ENCODE results near the gene EGLN3.

Gene EGLN3

GRCh38 chr14:33951183-33951840 lies 438 bp upstream of the EGLN3 start:
- no peak for ATAC-seq

GRCh38 chr14:33949411-33949893 lies 1.4 kb downstream of the EGLN3 start:
- ATAC-seq: no peak
- TF ChIP-seq ZNF8 (CRISPR knock-in tag; IDR thresholded peaks at IDR 0.05): no peak
- no peak for TF ChIP-seq TCF4 (CRISPR knock-in tag; IDR thresholded peaks at IDR 0.05; ENCODE audit: borderline replicate concordance)

More at GRCh38 chr14:33951183-33951840, 438 bp upstream of the EGLN3 start:
- no peak for TF ChIP-seq ZFP3 (CRISPR knock-in tag; IDR thresholded peaks at IDR 0.05)
- TF ChIP-seq ARNTL (CRISPR knock-in tag; IDR thresholded peaks at IDR 0.05; ENCODE audit: borderline replicate concordance, low read depth): no peak
- no peak for TF ChIP-seq BACH2 (CRISPR knock-in tag; IDR thresholded peaks at IDR 0.05; ENCODE audit: borderline replicate concordance)
- no peak for TF ChIP-seq ZFP30 (CRISPR knock-in tag; IDR thresholded peaks at IDR 0.05)
- no peak for TF ChIP-seq CSDC2 (CRISPR knock-in tag; IDR thresholded peaks at IDR 0.05)
- no peak for TF ChIP-seq RARB (CRISPR knock-in tag; IDR thresholded peaks at IDR 0.05)
- no peak for TF ChIP-seq ZC3H10 (CRISPR knock-in tag; IDR thresholded peaks at IDR 0.05)
- TF ChIP-seq SNAI2 (CRISPR knock-in tag; IDR thresholded peaks at IDR 0.05): no peak
- TF ChIP-seq GLIS3 (CRISPR knock-in tag; IDR thresholded peaks at IDR 0.05): no peak
- TF ChIP-seq ZNF8 (CRISPR knock-in tag; IDR thresholded peaks at IDR 0.05): no peak
- no peak for TF ChIP-seq CSRNP3 (CRISPR knock-in tag; IDR thresholded peaks at IDR 0.05)
- no peak for TF ChIP-seq ZNF565 (CRISPR knock-in tag; conservative IDR thresholded peaks at IDR 0.05; ENCODE audit: low read depth)
- TF ChIP-seq TSHZ2 (CRISPR knock-in tag; IDR thresholded peaks at IDR 0.05): no peak
- TF ChIP-seq PATZ1 (CRISPR knock-in tag; IDR thresholded peaks at IDR 0.05; ENCODE audit: borderline replicate concordance): no peak
- TF ChIP-seq OSR1 (CRISPR knock-in tag; IDR thresholded peaks at IDR 0.05): no peak
- no peak for TF ChIP-seq TOX (CRISPR knock-in tag; IDR thresholded peaks at IDR 0.05; ENCODE audit: borderline replicate concordance)

GRCh38 chr14:33948869-33949408 lies 1.9 kb downstream of the EGLN3 start:
- TF ChIP-seq PATZ1 (CRISPR knock-in tag; IDR thresholded peaks at IDR 0.05; ENCODE audit: borderline replicate concordance): no peak
- TF ChIP-seq BACH2 (CRISPR knock-in tag; IDR thresholded peaks at IDR 0.05; ENCODE audit: borderline replicate concordance): no peak
- TF ChIP-seq TOX (CRISPR knock-in tag; IDR thresholded peaks at IDR 0.05; ENCODE audit: borderline replicate concordance): no peak
- no peak for TF ChIP-seq ZFP3 (CRISPR knock-in tag; IDR thresholded peaks at IDR 0.05)
- TF ChIP-seq ZC3H10 (CRISPR knock-in tag; IDR thresholded peaks at IDR 0.05): no peak
- TF ChIP-seq CSDC2 (CRISPR knock-in tag; IDR thresholded peaks at IDR 0.05): no peak
- TF ChIP-seq ESRRG (CRISPR knock-in tag; IDR thresholded peaks at IDR 0.05): no peak
- TF ChIP-seq PPARA (CRISPR knock-in tag; IDR thresholded peaks at IDR 0.05; ENCODE audit: borderline replicate concordance): no peak
- TF ChIP-seq TCF4 (CRISPR knock-in tag; IDR thresholded peaks at IDR 0.05; ENCODE audit: borderline replicate concordance): no peak
- no peak for TF ChIP-seq ISL1 (CRISPR knock-in tag; IDR thresholded peaks at IDR 0.05)
- no peak for ATAC-seq
